GM18499 (cell line): ENCODE data around the gene COL16A1.
A peak's percentile ranks its signal among the peaks of the same experiment; 100 is the strongest.

ENCODE experiments used
- ATAC-seq: cut with Tn5 transposase; IDR thresholded peaks from one replicate; pipeline ENCODE4 v1.9.1; 2021; ENCODE audit warnings: moderate number of reproducible peaks; ENCODE audit not compliant: insufficient read depth, unreplicated experiment

Gene COL16A1

GRCh38 chr1:31652891-31653499 is 50.8 kb downstream of the COL16A1 start:
- no peak for ATAC-seq

DNA sequence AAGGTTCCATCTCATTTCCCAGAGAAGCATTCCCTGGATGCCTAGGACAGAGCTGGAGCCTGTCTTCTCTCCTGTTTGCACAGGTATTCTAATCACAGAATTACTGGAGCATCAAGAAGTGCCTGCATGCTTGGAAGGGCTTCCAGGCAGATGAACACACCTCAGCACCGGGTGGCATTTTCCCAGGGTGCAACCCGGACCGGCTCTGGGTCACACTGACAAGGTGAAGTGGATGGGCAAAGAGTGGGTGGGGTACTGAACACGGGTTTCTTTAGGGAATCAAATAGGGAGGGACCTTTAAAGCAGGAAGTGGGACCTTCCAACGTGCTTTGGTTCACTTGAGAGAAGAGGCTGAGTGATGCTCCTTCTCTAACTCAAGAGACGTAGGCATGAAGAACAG is 52.1 kb downstream of the COL16A1 start:
- no peak for ATAC-seq

- no peak for ATAC-seq
Observed at GRCh38 chr1:31651089-31651420, 52.8 kb downstream of the COL16A1 start.

DNA sequence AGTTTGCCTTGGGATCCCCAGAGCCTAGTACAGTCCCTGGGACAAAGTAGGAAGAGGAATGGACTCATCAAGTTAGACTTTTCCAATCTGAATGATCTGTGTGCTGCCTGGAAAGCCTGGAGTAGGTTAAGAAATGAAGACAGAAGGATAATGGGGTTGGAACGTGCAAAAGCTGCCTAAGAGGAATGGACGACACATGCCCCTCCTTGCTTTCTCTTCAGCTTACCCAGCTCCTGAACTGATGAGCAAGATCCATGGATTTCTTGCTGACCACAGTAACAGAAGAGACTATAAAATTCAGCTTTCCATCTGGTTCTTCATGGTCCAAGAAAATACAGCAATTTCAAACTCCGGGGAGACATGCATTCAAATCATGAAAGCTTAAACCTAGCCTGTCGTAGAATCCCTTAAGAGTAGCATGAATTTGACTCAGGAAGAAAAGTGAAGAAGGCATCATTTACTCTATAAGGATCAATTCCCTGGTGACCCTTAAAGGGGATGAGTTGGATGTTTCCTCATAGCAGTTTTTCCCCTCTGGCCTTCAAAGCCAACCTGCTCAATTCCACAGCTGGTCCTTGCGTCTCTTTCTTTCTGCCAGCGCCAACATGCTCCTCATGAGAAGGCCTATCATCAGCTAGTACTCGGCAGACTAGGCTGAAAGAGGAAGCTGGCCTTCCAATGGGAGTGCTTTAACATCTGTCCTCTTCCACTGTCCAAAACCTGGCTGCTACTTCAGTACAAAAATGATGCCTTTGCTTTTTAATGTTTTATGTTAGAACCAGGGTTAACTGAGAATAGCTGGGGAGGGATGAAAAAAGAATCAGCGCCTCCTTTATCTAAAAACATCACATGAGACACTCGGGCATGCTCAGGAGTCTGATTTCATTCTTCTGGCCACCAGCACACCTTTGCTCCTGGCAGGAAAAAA is 53.4 kb downstream of the COL16A1 start:
- ATAC-seq, result no peak

- ATAC-seq, result no peak
Observed at GRCh38 chr1:31648641-31649357, 55.0 kb downstream of the COL16A1 start.

GRCh38 chr1:31648190-31648589 is 55.6 kb downstream of the COL16A1 start:
- no peak for ATAC-seq

- no peak for ATAC-seq
Observed at GRCh38 chr1:31647106-31647505, 56.7 kb downstream of the COL16A1 start.

DNA sequence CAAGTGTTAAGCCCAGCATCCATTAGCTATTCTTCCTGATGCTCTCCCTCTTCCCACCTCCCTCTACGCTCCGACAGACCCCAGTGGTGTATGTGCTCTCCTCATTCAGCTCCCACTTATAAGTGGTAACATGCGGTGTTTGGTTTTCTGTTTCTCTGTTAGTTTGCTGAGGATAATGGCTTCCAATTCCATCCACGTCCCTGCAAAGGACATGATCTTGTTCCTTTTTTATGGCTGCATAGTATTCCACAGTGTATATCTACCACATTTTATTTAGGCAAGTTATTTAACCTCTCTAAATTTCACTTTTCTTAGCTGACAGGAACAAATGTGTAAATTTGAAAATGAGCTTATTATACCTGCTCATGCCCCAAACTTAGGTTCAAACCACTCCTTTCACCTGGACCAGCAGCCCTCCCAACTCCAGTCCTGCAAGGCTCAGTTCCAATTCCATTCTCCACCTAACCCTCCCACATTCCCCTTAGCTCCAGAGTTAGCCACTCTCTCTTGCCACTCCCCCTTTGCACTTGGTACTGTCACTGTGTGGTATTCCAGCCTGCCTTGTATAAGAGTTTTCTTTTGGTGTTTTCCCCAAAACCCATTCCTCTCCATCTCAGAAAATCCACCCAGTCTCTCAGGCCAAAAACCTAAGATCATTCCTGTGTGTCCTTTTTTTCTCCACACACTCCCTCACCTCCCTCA is 57.4 kb downstream of the COL16A1 start:
- ATAC-seq, result no peak

GRCh38 chr1:31645274-31645568 is 58.6 kb downstream of the COL16A1 start:
- ATAC-seq, result no peak

- peak; percentile 63 for ATAC-seq
Observed at GRCh38 chr1:31644560-31645273, 59.1 kb downstream of the COL16A1 start, which contains the start of gene PEF1. PEF1 (minus strand) TSS chr1:31644876; CDS start chr1:31644864, 12 bp downstream.

GRCh38 chr1:31643976-31644559 is 59.7 kb downstream of the COL16A1 start:
- ATAC-seq, result no peak

DNA sequence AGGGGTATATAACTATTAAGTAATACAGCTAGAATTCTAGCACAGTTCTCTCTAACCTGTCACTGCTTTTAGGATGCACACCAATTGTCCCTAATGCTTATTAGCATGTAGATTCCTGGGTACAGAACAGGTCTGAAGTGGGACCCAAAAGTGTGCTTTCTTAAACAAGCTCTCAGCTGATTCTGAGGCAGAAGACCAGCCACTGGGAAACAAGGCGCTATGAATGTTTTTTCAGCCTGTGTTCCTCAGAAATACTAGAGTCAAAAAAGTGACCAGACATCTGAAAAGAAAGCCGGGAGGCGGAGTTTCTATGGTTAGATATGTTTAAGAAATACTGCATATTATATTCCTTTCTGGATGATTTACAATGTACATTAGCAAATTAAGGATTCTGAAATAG is 60.9 kb downstream of the COL16A1 start:
- ATAC-seq, result no peak

GRCh38 chr1:31642366-31642765 is 61.5 kb downstream of the COL16A1 start:
- ATAC-seq, result no peak

DNA sequence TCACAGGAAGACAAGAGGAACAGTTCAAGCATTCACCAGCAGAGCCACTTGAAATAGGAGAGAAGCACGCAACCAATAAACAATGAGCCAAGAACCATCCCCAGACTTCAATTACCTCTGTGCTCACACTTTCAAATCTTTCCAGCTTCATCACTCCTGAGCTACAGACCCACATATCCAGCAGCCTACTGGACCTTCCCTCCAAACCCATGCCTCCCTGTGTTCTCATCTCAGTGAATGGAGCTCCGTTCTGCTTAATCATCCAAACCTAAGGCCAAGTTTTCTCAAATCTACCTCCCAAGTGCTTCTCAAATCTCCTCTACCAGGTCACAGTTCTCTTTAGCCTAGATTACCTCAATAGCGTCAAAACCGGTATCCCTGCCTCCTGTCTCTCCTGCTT is 62.9 kb downstream of the COL16A1 start:
- ATAC-seq, result no peak

DNA sequence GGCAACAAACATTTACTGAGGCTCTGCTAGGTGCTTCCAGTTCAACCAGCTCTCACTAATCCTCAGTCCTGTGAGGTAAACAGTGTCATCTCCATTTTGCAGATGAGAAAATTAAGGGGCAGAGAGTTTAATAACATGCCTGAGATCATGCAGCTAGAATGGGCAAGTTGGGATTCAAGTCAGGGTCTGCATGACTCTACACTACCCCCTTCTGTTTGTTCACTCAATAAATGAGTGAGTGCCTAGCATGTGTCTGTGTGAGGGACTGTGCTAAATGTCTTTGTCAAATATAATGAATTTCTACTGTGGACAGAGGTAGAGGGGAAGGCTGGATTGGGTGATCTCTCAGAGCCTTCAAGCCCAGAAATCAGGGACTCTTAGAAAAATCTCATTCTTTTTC is 63.6 kb downstream of the COL16A1 start:
- no peak for ATAC-seq

DNA sequence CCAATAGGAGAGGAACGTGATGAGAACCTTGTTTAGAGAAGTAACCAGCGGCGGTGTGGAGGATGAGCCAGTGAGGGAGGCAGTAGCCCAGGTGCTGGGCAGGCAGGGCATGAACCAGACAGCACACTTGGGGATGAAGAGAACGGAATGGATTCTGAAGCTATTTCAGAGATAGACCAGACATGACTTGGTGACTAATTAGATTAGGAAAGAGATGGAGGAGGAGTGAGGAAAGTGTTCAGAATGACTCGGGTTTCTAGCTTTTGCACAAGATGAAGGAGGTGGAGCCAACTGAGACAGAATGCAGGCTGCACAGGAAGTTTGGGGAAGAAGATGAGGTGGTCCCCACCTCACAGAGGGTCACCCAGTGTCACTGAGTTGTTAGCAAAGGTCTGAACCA is 64.3 kb downstream of the COL16A1 start:
- ATAC-seq, result no peak

DNA sequence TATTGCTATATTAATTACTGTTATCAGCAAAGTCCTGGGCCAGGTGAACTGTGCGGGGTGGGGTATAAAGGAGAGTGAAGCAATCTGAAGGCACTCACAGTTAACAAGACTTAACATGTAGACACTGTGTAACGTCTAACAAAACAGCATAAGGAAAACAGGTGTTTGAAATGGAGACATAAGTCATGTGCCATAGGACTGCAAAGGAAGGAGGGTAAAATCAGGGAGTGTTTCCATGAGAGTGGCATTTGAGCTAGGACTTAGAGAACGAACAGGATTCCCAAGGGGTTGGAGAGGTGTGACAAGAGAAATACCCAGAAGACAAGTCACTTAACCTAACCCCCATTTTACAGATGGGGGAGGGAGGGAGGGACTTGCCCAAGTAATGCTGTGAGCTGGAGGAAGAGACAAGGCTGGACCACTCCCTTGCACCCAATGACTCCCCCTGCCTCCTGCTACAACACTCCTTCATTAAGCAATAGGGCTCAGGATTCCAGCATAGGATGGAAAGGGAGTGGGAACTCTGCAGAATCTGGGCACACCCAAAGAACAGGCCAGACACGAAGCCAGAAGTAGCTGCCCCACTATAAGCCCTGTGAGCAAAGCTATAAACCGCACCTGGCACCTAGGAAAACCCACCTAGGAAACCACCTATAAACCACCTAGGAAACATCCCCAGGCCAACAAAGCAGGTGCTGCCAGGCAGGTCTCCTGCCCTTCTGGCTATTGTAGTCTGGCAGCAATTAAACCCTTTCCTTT is 65.7 kb downstream of the COL16A1 start:
- no peak for ATAC-seq

DNA sequence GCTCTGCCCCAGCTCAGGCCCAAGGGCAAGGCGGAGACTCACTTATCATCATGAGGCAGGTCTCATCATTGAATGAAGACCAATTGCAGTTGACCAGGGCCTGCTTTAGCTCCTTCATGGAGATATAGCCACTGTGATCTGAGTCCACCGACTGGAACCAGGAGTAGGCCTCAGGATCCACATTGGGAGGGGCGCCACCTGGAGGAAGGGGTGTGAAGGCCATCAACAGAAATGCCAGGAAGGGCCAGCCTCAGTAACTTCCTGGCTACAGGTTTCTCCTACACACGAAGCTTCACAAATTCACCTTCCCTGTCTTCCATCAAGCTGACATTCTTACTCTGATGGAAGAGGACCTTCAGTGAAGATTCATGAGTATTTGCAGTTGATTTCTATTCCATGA is 70.7 kb downstream of the COL16A1 start:
- ATAC-seq, result no peak

DNA sequence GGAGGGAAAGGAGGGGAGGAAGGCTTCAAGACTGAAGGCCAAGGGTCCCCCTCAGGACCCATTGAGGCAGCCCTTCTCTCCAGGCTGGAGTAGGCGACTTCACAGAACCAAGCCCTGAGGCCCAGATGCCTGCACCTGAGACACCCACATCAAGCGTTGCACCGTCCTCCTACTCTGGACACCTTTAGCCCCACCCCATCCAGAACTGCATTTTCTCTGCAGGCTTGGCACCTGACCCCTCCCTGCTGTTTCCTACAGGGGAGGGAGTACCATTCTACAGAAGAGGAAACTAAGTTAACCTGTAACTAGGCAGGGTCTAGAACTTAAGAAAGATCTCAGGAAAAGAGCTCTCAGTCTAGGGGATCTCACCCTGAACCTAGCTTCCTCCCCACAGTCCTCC is 71.2 kb downstream of the COL16A1 start:
- ATAC-seq, result no peak
